Lung microvascular endothelial cell (primary cell): ENCODE data around the gene CRTC3. TPM values are rescaled to one million over a fixed set of nuclear protein-coding genes. Genes with fewer than 3 reads are reported as not detected.

Source experiments
- total RNA-seq: library from RNA; depleted of rRNA; stranded (reverse); fragments of >200 nt; gene quantifications from 2 replicates; pipeline ENCODE4 v1.2.1, GENCODE V29; 2014

CRTC3 gene
- total RNA-seq, 1 donor from 2014 or later: 8.7 TPM

Other genes starting within 250 kb of the CRTC3 start
- 0.65 and 0.79 TPM in 2 replicates for gene ZNF774, start 177.6 kb upstream of the CRTC3 start, total RNA-seq
- gene IQGAP1, start 141.7 kb upstream of the CRTC3 start, total RNA-seq: 128 and 141 TPM in 2 replicates
- 1.6 and 3.3 TPM in 2 replicates for gene BLM, start 187.4 kb downstream of the CRTC3 start, total RNA-seq